NCI-H1436 treated with DMSO at 0.1 percent for 48 hours (cell line): Measurements from ENCODE around the gene KCNK15.
"Not testable (repeated sequence)": the region's sequence is repeated elsewhere in the genome, so short reads cannot be mapped to it uniquely, and the experiment has no call there.

Source experiments
- DNase-seq: peaks from one replicate; lab custom pipeline; 2025; lab: John Stamatoyannopoulos, UW

Gene KCNK15

DNA sequence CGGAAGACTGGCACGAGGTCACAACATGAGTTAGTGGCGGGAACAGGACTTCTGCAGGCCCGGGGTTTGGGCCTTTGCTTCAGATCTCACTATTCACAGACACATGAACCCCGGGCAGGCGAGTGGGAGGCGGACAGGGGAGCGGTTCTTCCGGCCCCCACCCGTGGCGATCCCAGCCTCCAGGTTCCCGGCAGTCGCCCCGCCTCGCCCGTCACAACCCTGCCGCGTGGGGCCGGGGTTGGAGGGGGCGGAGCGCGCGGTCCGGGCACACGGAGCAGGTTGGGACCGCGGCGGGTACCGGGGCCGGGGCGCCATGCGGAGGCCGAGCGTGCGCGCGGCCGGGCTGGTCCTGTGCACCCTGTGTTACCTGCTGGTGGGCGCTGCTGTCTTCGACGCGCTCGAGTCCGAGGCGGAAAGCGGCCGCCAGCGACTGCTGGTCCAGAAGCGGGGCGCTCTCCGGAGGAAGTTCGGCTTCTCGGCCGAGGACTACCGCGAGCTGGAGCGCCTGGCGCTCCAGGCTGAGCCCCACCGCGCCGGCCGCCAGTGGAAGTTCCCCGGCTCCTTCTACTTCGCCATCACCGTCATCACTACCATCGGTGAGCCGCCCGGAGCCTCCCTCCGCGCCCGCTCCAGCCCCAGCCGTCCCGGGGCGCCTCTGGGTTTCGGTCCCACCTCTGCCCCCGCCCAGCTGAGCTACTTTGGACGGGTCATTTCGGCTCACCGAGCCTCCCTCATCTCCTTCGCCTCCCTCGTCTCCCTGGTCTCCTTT lies at the start of gene KCNK15:
KCNK15 (plus strand) TSS at position 268 of the 769 bp plus-strand sequence; CDS start at position 314, 46 bp downstream.
- DNase-seq, result no peak

DNA sequence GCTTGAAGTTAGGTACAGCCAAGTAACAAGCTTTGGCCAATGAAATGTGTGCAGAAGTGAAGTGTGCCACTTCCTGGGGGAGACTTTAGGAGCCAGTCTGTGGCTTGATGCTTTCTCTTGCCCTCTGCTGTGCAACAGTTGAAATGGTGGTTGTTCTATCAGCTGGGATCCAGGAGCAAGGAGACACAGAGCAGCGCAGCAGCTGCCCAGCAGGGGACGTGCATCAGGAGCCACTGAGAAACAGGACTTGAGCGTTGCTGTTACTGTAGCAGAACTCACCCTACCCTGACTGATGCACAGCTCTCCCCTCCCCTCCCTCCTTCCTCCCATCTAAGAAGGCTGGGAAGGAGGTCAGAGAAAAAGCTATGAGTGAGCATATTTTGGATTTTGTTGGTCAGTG lies 49.4 kb upstream of the KCNK15 start:
- DNase-seq, result no peak

DNA sequence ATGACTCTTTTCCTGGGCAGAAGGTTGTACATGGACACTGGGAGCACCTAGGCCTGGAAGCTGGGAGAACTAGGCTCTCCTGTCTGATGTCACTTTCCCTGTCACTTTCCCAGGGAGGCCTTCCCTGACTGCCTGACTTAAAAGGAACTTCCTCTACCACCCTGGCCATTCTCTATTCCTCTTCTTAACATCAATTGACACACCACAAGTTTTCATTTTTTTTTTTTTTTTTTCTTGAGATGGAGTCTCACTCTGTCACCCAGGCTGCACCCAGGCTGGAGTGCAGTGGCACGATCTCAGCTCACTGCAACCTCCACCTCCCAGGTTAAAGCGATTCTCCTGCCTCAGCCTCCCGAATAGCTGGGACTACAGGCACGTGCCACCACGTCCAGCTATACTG lies 48.6 kb upstream of the KCNK15 start:
- DNase-seq, result not testable (repeated sequence)

DNA sequence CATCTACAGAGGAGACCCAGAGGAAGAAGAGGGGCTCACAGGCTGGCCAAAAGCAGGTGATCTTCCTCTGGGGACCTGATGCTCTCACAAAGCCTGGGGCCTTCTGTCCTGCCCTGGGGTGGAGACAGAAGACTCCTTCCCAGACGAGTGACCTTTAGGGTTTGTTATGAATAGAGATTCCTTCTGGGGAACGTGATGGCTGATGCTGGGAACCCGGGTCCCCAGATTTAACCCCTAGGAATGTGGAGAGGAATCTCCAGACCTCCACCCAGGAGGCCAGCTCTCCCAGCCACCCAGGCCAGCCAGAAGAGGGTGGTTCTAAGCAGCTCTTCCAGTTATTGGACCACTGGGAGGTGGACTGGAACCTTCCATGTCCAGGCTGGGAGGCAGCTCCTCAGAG lies 47.3 kb upstream of the KCNK15 start:
- no peak for DNase-seq

DNA sequence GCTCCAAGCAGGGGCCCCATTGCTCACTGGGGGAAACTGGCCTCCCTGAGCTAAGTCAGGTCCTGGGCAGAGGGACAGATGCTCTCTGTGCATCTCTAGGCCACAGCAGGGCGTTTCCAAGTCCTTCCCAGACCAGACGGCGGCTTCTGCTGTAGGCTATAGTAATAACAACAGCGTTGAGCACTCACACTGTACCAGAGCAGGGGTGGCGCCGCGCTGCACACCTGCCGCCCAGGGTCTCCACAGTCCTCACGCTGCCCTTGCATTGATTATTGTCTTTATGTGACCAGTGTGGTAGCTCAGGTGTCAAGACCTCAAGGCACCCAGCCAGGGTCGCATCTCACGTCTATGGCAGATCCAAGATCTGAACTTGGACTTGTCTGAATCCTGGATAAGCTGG lies 45.4 kb upstream of the KCNK15 start:
- no peak for DNase-seq

DNA sequence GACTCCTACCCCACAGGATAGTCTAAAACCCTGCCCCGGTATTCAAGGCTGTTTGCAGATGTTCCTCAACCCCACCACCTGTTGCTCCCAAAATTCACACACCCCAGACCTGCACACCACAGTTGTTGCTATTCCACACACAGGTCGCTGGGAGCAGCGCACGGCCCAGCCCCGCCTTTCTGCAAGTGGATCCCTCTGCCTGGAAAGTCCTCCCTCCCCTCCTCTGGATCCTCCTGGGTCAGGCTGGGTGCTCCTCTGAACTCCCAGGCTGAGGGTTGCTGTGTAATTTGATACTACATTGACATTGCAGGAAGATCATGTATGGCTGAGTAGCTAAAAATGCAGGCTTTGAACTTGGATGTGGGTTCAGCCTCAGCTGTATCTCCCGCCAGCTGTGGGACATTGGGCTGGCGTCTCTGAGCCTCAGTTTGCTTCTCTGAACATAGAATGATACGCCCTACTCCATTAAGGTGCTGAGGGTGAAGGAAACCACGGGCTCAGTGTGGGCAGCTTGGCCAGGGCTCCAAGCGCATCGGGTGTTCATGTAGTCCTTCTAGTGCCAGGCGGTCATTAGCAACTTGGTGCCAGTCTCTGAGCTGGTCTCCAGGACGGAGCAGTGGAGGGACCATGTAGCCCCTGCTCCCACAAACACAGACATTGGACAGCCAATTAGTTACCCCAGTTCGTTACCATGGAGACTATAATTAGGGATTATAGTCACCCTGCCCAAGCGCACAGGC lies 44.4 kb upstream of the KCNK15 start:
- DNase-seq, result no peak

DNA sequence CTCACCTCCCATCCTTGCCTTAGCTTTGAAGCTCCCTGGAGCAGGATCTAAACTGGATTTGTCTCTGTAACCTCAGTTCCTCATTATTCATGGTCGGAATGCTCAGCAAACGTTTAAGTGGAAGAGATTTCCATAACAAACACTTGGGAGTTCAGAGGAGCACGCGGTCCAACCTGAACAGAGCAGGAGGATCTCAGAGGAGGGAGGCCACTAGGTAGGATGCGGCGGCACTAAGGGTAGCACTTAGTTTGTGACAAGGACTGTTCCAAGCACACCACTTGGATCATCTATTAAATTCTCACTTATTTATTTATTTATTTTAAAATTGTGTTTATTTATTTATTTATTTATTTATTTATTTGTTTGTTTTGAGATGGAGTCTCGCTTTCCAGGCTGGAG lies 43.8 kb upstream of the KCNK15 start:
- DNase-seq, result no peak

DNA sequence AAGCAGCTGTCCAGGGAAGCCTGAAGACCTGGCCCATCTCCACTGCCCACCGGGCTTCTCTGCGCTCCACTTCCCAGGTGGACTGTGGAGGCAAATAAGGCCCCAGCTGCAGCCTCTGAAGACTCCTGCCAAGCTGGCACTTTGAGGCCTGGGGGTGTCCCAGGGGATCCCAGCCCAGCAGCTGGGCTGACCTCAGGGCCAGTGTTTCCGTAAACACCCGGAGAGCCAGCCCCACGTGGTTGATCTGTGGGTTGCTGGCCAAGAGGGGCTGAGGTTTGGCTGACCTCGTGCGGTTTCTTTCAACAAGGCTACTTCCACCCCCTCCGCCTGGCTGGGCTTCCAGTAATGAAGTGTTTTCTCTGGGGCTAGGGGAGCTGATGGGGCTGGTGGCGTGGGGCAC lies 42.9 kb upstream of the KCNK15 start:
- no peak for DNase-seq

DNA sequence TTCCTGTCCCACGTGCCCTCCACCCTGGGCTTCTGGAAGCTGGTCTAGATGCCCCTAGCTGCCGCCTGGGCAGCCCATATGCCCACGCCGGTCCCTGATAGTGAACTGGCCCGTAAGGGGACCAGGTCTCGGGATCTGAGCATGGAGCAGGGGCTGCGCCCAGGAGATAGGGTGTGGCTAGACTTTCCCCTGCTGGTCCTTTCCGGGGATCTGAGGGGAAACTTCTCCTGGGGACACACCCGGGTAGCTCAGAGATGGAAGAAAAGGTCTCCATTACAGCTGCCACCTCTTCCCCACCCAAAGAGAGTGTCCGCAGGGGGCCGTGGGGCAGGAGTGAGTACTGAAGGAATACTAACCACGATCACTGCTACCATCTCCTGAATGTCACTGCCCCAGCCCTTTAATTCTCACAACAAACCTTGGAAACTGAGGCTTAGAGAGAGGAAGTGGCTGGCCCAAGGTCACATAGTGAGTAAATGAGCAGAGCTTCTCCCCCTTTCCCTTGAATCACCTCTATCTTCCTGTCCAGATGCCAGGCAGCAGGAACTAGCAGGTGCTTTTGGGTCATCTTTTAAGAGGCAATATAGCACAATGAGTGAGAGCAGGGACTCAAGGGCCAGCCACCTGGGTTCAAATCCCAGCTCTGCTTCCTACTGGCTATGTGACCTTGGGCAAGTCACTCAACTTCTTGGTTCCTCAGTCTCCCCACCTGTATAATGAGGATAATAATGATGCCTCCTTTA lies 42.3 kb upstream of the KCNK15 start:
- DNase-seq, result no peak

DNA sequence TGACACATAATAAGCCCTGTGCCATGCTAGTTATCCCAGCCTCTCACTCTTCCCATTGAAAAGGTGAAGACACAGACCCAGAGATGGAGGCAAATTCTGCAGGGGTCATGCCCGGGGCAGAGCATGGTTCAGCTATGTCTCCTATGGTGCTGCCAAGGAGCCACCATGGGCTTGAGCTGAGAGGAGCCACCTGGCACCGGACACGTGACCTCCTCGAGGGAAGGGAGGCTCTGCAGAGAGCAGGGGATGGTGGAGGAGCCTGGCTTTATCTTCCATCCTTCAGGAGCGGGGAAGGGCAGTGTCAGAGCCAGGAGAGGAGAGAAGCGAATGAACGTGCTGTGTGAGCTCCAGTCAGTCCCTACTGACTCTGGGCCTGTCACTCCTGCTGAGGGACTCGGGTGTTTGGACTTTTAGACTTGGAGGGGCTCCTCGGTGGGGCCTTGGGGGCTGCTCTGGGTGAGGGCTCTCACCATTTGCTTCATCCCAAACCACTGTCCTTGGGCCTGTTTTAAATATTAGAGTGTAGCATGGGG lies 41.6 kb upstream of the KCNK15 start:
- no peak for DNase-seq

DNA sequence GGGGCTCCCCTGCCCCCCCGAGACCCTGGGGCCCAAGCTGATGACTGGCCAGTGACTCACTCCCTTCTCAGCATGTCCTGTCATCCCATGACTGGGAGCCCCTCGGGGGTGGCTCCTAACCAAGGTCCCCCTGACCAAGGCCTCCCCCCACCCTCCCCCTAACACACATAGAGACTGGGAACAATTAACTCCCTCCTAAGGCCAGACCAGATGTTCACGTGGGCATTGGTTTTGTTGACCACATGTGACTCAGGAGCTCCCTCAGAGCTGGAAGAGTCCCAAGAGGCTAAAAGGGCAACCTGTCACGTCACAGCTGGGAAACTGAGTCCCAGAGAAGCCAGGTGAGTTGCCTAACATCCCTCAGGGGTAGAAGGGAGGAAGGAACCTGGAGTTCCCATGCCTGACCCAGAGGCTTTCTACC lies 41.1 kb upstream of the KCNK15 start:
- no peak for DNase-seq

DNA sequence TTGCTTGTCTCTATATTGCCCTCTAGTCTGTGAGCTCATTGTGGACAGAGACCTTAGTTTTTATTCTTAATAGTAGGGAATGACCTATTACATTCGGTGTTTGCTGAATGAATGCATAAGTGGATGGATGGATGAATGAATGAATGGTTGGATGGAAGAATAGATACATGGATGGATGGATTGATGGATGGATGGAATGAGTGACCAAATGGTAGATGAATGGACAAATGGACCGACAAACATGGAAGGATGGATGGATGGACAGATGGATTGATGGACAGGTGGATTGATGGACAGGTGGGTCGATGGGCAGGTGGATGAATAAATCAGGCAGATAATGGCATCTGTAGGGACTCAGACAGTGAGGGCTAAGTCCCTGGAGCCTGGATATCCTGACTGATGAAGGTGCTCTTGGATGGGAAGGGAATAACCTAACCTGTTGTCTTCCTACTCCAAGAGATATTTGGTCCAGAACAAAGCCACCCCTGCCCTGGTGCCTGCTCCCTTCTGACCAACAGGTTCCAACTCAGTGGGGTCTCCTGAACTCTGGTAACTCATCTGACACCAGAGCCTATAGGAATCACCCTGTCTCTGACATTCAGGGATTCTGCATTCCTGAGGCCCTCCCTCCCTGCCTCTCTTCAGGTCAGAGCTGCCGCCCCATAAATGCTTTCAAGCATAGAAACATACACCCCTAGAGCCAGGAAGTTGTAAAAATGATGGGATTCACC lies 40.1 kb upstream of the KCNK15 start:
- no peak for DNase-seq

DNA sequence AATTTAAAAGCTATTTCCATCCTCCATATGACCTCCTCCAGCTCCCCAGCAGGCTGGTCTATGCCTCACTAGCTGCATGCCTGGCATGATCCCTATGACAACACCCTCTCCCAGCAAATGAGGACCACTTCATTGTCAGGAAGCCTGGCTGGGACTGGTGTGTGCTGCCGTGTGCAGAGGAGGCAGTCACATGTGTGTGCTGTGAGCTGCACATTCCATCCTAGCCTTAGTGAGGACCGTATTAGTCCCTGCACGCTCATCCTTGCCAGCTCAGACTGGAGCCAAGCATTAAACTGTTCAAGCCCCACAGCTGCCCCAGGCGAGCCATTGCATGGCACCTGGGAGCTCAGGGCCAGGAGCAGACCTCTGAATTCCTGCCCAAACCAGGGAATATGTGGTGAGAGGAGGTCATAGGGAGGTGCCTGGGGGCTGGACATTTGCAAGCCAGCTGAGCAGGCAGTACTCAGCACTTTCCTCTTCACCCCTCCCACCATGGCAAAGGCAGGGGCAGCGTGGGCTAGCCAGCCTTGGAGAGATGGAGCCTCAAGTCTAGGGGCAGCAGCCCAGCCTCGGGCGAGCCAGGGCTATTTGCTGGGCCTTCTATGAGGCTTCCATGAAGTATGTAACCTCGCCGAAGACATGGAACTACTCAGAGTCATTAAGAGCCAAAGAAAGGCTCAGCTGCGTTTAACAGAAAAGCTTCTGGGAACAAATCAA lies 39.2 kb upstream of the KCNK15 start:
- DNase-seq, result no peak

DNA sequence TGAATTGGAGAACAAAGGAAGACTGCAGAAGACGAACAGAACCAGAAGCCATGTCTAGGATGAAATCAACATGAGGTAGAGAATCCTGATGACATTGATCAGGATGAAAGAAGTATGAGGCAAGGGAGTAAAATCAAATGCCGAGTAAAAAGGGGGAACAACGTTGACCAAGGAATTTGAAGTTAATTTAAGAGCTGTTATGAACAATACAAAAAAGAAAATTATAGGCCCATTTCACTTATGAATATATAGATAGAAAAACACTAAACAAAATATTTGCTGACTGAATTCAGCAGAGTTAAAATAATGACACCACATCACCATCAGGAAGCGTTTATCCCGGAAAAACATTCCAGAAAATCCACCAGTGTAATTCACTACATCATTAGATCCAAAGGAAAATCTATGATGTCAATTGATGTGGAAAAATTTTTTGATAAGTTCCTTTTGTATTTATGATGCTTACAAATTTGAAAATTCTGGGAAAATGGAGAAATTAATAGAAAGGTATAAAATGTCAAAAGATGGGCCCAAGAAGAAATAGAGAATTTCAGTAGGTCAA lies 38.6 kb upstream of the KCNK15 start:
- no peak for DNase-seq

DNA sequence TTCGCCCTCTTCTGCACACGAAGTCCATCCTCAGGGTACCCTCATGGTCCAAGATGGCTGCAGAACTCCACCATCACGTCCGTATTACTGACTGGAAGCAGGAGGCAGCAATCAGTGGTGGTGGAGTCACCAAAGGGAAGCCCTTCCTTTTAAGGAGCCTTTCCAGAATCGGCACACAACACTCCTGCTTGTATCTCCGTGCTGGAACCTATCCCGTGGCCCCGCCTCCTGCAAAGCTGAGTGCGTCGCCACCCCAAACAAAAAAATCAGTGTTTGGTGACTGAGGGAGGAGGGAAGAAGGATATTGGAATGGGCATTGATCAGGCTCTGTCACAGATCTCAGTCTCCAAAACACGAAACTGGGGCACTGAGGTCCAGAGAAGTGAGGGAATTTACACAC lies 36.3 kb upstream of the KCNK15 start:
- DNase-seq, result no peak

DNA sequence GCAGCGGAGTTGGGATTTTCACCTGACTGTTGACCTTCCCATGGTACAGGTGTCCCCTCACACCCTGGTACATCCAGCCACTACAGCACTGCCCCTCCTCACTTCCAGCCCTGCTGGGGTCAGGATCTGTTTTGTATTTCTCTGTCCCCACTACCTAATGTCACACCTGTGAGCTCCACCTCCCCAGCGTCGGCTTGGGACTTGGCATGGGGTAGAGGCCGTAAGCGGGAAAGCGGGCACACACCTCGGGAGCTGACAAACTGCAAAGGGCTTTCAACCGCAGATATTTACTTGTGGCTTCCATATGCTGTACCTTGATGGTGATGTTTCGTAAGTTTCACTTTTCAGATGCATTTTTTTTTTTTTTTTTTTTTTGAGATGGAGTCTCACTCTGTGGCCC lies 35.9 kb upstream of the KCNK15 start:
- DNase-seq, result no peak

DNA sequence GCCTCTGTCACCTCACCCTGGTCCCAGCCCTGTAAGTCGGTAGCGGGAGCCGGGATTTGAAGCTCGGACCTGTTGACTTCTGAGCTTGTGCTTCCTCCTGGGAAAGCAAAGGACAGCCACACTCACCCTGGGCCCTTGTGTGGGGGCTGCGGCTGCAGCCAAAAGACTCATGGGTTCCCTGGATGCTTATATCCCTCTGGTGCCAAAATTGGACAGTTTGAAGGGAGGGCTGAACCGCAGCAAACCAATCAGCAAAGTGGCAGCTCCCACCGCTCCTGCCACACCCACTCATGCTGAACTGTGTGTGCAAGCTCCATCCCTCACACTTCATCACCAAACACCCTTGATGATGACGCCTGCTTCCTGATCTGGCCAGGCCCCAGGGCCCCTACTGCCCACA lies 34.4 kb upstream of the KCNK15 start:
- DNase-seq, result no peak

DNA sequence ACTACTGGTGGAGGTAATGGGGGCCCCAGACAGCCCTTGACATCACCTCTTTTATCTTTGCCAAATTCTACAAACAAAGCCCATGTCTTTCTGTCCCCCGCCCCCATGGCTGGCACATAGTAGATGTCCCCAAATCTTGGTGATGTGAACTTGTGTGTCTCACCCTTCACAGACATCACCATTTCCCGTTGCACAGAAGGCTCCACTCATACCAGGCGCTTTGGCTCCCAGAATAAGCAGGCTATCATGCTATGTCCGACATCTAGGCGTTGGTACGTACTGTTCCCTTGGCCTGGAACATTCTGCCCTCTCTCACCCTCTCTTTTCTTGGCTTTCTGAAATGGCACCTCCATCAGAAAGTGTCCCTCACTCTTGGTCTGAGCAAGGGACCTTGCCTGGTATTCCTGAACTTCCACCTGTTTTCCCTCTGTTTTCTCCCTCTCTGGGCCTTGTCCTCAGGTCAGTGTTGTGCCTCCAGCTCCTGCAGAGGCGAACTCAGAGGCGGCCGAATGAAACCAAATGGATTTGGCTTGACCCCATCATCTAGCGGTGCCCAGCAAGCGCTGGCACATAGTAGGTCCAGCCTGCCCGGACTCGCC lies 31.5 kb upstream of the KCNK15 start:
- DNase-seq, result no peak

DNA sequence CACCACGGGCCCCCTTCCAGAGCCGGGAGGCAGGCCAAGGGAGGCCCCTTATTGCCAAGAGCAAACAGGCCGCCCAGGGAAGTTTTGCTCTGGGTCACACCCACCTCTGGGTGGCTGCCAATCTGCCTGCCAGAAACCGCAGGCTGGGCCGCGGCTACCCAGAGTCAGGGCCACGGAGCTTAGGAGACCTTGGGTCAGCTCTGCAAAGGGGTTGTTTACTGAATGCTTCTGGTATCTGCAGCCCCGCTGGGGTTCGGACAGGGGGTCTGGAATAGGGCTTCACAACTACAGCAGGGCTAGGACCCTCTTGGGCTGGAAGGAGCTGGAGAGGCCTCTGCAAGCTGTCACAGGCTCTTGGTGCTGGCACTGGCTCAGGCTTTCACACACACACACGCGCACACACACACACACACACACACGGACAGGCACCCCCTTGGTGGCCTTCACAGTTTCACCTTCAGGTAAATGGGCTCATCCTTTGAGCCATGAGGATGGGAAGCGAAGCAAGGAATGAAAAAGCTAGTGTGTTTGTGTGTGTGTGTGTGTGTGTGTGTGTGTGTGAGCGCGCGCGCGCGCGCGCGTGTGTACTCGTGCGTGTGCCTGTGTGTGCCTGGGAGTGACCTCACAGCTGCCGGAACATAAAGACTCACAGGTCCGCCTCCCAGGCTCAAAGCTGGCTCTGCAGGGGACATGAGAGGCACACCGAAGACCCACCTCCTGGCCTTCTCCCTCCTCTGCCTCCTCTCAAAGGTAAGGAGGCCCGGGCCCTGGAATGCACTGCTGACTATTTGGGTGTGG lies 30.8 kb upstream of the KCNK15 start, which contains the start of gene CCN5:
CCN5 (plus strand) TSS at position 669 of the 798 bp plus-strand sequence; CDS start at position 691, 22 bp downstream.
- DNase-seq, result no peak
